ENCODE data around the gene C8B.

GRCh38 chr1:56992318-56993125 is 26.7 kb upstream of the C8B start:
- no peak for TF ChIP-seq CTCF (IDR thresholded peaks at IDR 0.05)
- no peak for TF ChIP-seq POLR2A (IDR thresholded peaks at IDR 0.05)

All from prostate gland (tissue), 2 donors.